HG03575 (cell line): Measurements from ENCODE around the gene GPX2.

ENCODE experiments used
- ATAC-seq: cut with Tn5 transposase; IDR thresholded peaks from one replicate; pipeline ENCODE4 v1.9.1; 2021; ENCODE audit not compliant: unreplicated experiment, insufficient number of reproducible peaks, low FRiP score; ENCODE audit errors: extremely low read depth

The GPX2 gene

GRCh38 chr14:64965356-64966000 is 22.9 kb upstream of the GPX2 start:
- no peak for ATAC-seq

- ATAC-seq: no peak
These were observed 21.1 kb upstream of the GPX2 start for GRCh38 chr14:64963611-64964010.

DNA sequence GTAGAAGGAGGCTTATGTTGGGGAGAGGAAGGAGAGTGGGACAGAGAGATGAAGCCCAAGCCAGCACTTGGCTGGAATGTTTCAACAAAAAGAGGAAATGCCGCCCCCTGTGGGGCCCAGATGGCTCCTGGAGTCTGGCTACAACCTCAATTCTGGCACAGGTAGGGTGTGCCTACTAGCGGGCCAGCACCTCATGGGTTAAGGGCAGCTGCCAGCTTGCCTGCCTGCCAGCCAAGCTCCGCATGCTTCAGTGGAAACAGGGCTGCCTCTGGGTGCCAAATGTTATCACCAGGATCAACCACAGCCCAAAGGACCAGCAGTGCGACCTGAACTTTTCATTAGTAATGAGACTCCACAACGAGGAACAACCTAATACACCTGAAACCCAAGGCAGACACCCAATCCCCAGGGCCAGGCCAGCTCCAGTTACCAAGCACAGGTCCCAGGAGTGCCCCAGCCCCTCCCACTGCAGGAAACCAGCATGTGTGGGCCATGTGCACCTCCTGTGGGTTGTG is 18.3 kb upstream of the GPX2 start:
- ATAC-seq: no peak

DNA sequence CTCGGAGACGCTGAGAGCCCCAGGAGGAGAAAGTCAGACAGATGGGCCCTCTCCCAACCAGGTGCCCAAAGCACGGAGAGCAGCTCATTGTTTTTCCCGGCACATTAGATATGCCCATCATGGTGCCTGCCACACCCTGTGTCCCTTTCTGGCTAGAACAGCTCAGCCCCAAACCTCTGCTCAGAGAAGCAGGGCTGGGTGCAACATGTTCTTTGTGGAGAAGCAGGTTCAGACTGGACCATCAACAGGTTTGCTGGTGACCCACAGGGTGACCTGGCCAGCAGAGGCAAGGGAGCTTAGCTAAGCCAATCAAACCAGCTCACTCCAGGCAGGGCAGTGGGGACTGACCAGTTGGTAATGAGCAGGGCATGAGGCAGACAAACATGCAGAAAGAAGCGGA is 16.2 kb upstream of the GPX2 start:
- no peak for ATAC-seq

- no peak for ATAC-seq
These were observed 15.7 kb upstream of the GPX2 start for GRCh38 chr14:64958201-64958600.

GRCh38 chr14:64956697-64957406 is 14.3 kb upstream of the GPX2 start:
- no peak for ATAC-seq

DNA sequence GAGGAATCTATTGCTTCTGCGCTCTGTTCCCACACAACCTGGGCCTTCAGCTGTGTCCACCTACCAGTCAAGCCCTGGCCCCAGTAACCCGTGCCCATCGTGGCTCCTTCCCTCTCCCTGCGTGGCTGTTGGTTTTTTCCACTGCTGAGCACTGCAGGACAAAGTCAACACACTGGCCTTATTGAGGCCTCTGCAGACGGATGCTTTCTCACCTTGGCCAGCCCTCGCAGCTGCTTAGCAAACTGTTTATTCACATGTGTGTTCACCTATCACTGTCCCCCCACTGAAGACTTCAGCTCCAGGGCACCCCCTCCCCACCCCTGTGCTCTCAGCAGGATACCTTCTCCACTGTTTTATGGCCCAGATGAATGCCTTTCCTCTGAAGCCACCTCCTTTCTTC is 12.8 kb upstream of the GPX2 start:
- no peak for ATAC-seq

DNA sequence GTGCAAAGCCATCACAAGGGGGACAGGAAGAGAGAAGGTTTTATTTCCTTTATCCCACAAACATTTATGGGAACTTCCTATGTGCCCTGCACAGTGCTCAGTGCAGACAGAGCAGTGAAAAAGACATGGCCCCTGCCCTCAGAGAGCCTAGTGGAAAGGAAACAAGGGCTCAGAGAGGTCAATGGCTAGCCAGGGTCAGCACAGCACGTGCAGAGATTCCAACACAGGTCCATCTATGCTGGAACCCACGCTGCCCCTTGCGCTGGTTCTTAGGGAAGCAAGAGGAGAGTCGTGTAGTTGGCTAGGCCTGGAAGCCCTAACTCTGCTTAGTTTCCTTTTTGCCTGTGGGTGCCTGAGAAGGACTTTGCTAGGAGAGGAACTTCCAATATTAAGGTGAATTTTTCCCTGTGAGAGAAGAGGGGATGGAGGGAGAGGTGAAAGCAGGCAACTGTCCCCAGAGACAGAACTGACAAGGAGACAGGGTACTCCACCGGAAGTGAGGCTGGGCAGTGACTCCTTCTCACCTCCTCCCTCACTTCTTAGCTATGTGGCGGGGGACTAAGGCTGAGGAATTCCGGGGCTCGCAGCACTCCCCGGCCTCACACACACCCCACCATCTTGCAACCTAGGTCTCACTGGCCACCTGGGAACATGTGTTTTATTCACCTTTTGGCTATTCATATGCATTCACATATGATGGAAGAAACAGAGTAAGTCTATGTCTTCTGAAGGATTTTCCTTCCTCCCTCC is 12.1 kb upstream of the GPX2 start:
- ATAC-seq: no peak

DNA sequence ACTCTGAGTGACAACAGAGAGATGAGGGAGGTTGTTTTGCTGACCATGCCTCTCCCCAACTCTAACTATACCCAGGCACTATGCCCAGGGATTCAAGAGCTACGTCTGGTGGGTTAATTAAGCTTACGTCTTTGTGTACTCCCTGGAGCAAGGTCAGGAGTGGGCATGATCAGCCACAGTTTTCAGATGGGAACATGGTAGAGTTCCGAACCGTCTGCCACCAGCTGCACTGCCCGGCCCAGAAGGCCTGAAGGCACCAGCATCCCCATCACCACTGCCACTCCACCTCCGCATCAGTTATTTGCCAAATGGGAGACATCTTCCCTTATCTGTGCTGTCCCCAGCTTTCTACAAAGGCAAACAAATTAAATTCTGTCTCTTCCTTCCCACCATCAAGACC is 11.1 kb upstream of the GPX2 start:
- no peak for ATAC-seq

DNA sequence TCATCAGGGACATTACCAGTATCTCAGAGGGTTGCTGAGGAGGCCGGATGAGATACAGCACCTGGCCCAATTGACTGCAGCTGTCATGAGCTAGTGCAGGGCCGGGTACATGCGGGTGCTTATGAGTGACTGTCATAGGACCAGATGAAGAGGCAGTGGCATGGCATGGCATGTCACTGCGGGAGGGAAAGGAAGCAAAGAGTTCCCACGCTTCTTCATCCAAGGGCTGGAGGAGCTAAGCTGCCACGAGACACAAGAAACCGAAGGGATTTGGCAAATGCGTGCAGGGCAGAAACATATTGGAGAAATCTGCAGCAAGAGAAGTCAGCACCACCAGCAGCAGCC is 10.7 kb upstream of the GPX2 start:
- no peak for ATAC-seq

DNA sequence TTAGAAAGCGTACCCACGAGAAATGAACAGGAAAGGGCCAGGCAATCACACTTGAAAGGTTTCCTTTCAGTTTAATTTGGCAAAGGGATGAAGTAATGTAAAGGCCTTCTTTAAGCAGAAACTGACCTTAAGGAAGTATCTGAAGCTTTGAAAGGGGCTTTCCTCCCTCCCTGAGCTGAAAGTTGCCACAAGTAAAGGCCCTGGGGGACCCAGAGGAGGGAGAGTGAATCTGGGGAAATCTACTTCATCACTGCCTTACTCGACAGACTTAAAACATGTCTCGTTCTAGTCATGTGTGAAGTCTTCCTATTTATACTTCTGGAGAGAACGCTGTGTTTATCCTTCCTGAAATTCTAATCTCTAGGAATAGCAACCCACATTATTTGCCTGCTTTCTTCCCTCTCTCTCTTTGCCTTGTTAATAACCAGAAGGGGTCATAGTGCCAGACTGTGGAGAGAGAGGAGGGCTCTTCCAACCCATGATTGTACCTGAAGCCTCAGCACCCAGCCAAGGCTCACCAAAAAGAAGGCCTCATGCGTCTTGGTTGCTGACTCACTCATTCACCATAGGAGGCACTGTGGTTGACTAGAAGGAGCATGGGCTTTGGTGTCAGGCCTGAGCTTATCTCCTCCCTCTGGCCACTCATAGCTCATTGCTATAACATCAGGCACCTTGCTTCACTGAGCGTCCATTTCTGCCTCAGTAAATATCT is 10.2 kb upstream of the GPX2 start:
- ATAC-seq: no peak

GRCh38 chr14:64951724-64952123 is 9.2 kb upstream of the GPX2 start:
- ATAC-seq: no peak

GRCh38 chr14:64951291-64951690 is 8.7 kb upstream of the GPX2 start:
- ATAC-seq: no peak

- ATAC-seq: no peak
These were observed 8.3 kb upstream of the GPX2 start for GRCh38 chr14:64950889-64951288.

- ATAC-seq: no peak
These were observed 6.2 kb upstream of the GPX2 start for GRCh38 chr14:64948612-64949210.

GRCh38 chr14:64947710-64948611 is 5.4 kb upstream of the GPX2 start:
- no peak for ATAC-seq

DNA sequence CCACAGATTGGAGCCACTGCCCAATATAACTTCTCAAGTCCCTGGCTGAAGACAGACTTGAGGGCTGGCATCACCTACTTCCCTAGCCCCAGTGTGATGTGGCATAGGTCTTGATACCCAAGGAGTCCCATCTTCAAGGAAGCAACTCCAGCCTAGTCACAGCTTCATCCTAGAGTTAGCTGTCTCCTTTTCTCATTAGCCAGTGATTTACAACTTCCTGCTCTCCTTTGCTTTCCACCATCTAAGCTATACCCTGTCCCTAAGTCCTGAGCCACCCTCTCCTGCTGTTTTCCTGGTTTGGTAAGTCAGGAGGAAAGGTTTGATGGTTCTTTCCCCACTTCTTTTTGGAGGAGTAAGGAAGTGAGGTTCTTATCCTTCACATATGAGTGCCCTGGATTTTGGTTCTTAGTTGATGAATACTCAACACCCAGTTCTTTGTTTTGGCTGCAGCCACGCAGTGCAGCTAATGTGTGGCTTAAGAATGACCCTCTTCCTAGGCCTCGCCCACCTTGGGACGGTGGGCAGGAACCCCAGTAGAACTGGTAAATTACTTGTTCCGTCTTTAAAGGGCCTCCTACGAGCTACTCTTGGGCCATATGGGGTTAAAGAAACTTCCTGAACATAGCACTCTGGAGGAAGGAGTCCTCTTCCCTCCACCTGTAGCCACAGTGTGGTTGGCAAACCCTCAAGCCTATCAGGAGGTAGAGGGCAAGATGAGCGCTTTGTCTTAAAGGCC is 3.9 kb upstream of the GPX2 start:
- ATAC-seq: no peak
